GM12878 (cell line): ENCODE results near the gene DCAF5. TPM values are rescaled to one million over a fixed set of nuclear protein-coding genes. Genes with fewer than 3 reads are reported as not detected.

Experiments
- ATAC-seq: fragments of 200-7000 bp; cut with Tn5 transposase; 3 replicates; pipeline ENCODE4 v1.9.1; 2020; ENCODE audit warnings: mild to moderate bottlenecking, moderate library complexity
- BruUV-seq: library from RNA; stranded (reverse); fragments of 400-500 nt; replicated peaks from 2 replicates; lab custom pipeline; 2021; lab: Mats Ljungman, UMichigan
- CTCF ChIA-PET: fragments of 300-600 bp; sonication (Branson Sonifier 250); formaldehyde crosslinking; extraction: SDS; loops from one replicate; lab custom pipeline; 2021; ENCODE audit warnings: inconsistent platforms; lab: Yijun Ruan, JAX
- POLR2A ChIA-PET: fragments of 350-600 bp; formaldehyde crosslinking; extraction: SDS; loops from one replicate; lab custom pipeline; 2021; ENCODE audit warnings: inconsistent platforms; lab: Charles Lee
- RAD21 ChIA-PET: fragments of 300-600 bp; sonication (Branson Sonifier 250); formaldehyde crosslinking; loops from one replicate; lab custom pipeline; 2023; ENCODE audit warnings: antibody characterized with exemption; ENCODE audit not compliant: unreplicated experiment; lab: Charles Lee
- SMC1A ChIA-PET: fragments of 300-600 bp; sonication (Branson Sonifier 250); formaldehyde crosslinking; loops from one replicate; lab custom pipeline; 2023; ENCODE audit not compliant: unreplicated experiment, uncharacterized antibody; lab: Charles Lee
- DNase-seq: peaks from one replicate; pipeline ENCODE4 v3.0.0-alpha.2; 2011; ENCODE audit warnings: low read depth, low spot score
- FAIRE-seq: peaks from 3 replicates; lab custom pipeline; 2011; peaks lifted over from hg19 to GRCh38; lab: Jason Lieb, UNC
- H2AFZ ChIP-seq: 2 replicates; pipeline ENCODE4 v1.6.0; 2011; ENCODE audit warnings: low read depth, low read length, control low read depth; ENCODE audit not compliant: control insufficient read depth
- H3K27ac ChIP-seq: 2 replicates; pipeline ENCODE4 v1.5.1; 2011; ENCODE audit warnings: control low read depth; ENCODE audit not compliant: control insufficient read depth, insufficient read depth
- H3K27me3 ChIP-seq, 2 experiments: replicated peaks in 1 of 2; 2 replicates each; pipeline versions ENCODE4 v1.6.0 to v1.6.1; 2011; ENCODE audit warnings: low read length in 1 of 2; ENCODE audit not compliant: control insufficient read depth in 2 of 2, insufficient read depth in 2 of 2
- H3K36me3 ChIP-seq, 2 experiments: 2 replicates each; pipeline ENCODE4 v1.5.1; 2011; ENCODE audit warnings: low read length in 1 of 2; ENCODE audit not compliant: control insufficient read depth in 2 of 2, insufficient read depth in 2 of 2
- H3K4me1 ChIP-seq: 2 replicates; pipeline ENCODE4 v1.6.1; 2011; ENCODE audit warnings: mild to moderate bottlenecking, low read length, moderate library complexity, mixed read lengths; ENCODE audit not compliant: control insufficient read depth, insufficient read depth
- H3K4me2 ChIP-seq: 2 replicates; pipeline ENCODE4 v1.6.0; 2011; ENCODE audit warnings: control low read depth; ENCODE audit not compliant: control insufficient read depth, insufficient read depth
- H3K4me3 ChIP-seq: fragments of 200-600 bp; sonication (generic); 2 replicates; pipeline ENCODE4 v1.5.1; 2016
- H3K79me2 ChIP-seq: 2 replicates; pipeline ENCODE4 v1.6.0; 2011; ENCODE audit warnings: low read length; ENCODE audit not compliant: control insufficient read depth, insufficient read depth
- H3K9ac ChIP-seq: 2 replicates; pipeline ENCODE4 v1.8.0; 2011; ENCODE audit warnings: low read length, control low read depth, mixed read lengths; ENCODE audit not compliant: control insufficient read depth, insufficient read depth
- H3K9me3 ChIP-seq: replicated peaks from 3 replicates; pipeline ENCODE4 v1.5.1; 2011; ENCODE audit warnings: mild to moderate bottlenecking, low read length; ENCODE audit not compliant: control insufficient read depth, insufficient read depth
- H4K20me1 ChIP-seq: 2 replicates; pipeline ENCODE4 v1.6.0; 2011; ENCODE audit not compliant: control insufficient read depth, insufficient read depth
- BCL11A ChIP-seq: IDR thresholded peaks from 2 replicates; pipeline ENCODE4 v1.6.1; 2011; ENCODE audit warnings: low read depth, low read length
- CEBPB ChIP-seq, 2 experiments: fragments of 150-350 bp in 1 of 2; IDR thresholded peaks; 2 replicates each; pipeline ENCODE4 v1.6.1; 2012 to 2014; ENCODE audit warnings: low read depth in 2 of 2, low read length in 2 of 2, borderline replicate concordance in 1 of 2, inconsistent platforms in 1 of 2
- CREM ChIP-seq: IDR thresholded peaks from 2 replicates; pipeline ENCODE4 v1.6.1; 2014; ENCODE audit warnings: antibody characterized with exemption, low read depth
- E4F1 ChIP-seq: fragments of 450-650 bp; IDR thresholded peaks from 2 replicates; pipeline ENCODE4 v1.6.1; 2018; ENCODE audit warnings: borderline replicate concordance, mild to moderate bottlenecking; ENCODE audit not compliant: partially characterized antibody
- EZH2 ChIP-seq: IDR thresholded peaks from 2 replicates; pipeline ENCODE4 v1.6.1; 2012; ENCODE audit warnings: low read depth, mild to moderate bottlenecking, control low read depth, inconsistent platforms, low read length, borderline replicate concordance; ENCODE audit not compliant: control insufficient read depth
- IRF3 ChIP-seq: fragments of 450-650 bp; IDR thresholded peaks from 2 replicates; pipeline ENCODE4 v1.6.1; 2014; ENCODE audit warnings: mild to moderate bottlenecking
- JUND ChIP-seq: IDR thresholded peaks from 2 replicates; pipeline ENCODE4 v1.6.1; 2012; ENCODE audit warnings: low read depth, mild to moderate bottlenecking, low read length, improper control_type of control experiment, moderate library complexity
- MYC ChIP-seq: IDR thresholded peaks from 2 replicates; pipeline ENCODE4 v1.6.1; 2011; ENCODE audit warnings: mild to moderate bottlenecking, low read length, moderate library complexity, inconsistent platforms; ENCODE audit not compliant: insufficient read depth, insufficient replicate concordance, insufficient read length, severe bottlenecking
- NR2F1 ChIP-seq: fragments of 450-650 bp; conservative IDR thresholded peaks from 2 replicates; pipeline ENCODE4 v1.6.1; 2017; ENCODE audit warnings: mild to moderate bottlenecking
- PML ChIP-seq: IDR thresholded peaks from 2 replicates; pipeline ENCODE4 v1.6.1; 2012; ENCODE audit warnings: low read length, inconsistent platforms
- POLR2A ChIP-seq: IDR thresholded peaks from 2 replicates; pipeline ENCODE4 v1.6.1; 2011; ENCODE audit warnings: low read depth, mild to moderate bottlenecking, low read length
- POLR2AphosphoS2 ChIP-seq: IDR thresholded peaks from 2 replicates; pipeline ENCODE4 v1.6.1; 2011; ENCODE audit warnings: low read depth, mild to moderate bottlenecking, low read length, improper control_type of control experiment, moderate library complexity
- RAD21 ChIP-seq: IDR thresholded peaks from 2 replicates; pipeline ENCODE4 v1.6.1; 2011; ENCODE audit warnings: mild to moderate bottlenecking, low read depth, low read length, moderate library complexity; ENCODE audit not compliant: insufficient read depth
- RELA ChIP-seq: fragments of 450-650 bp; IDR thresholded peaks from 2 replicates; pipeline ENCODE4 v1.8.0; 2014; ENCODE audit warnings: borderline replicate concordance; ENCODE audit not compliant: partially characterized antibody
- SP1 ChIP-seq: IDR thresholded peaks from one replicate; pipeline ENCODE4 v1.6.1; 2011; ENCODE audit warnings: low read depth, low read length
- TCF12 ChIP-seq: IDR thresholded peaks from 2 replicates; pipeline ENCODE4 v1.6.1; 2011; ENCODE audit warnings: low read depth, mild to moderate bottlenecking, low read length
- TCF7 ChIP-seq: IDR thresholded peaks from 2 replicates; pipeline ENCODE4 v1.6.1; 2014; ENCODE audit warnings: antibody characterized with exemption, borderline replicate concordance
- YBX1 ChIP-seq: fragments of 450-650 bp; IDR thresholded peaks from 2 replicates; pipeline ENCODE4 v1.6.1; 2016; ENCODE audit warnings: antibody characterized with exemption
- ZBTB11 ChIP-seq: fragments of 450-650 bp; formaldehyde crosslinking; IDR thresholded peaks from 2 replicates; pipeline ENCODE4 v1.5.0; 2022; ENCODE audit warnings: mild to moderate bottlenecking, missing genetic modification characterization
- in situ Hi-C: fragments of 300-500 bp; cut with MboI; formaldehyde crosslinking; loops from 9 replicates; pipeline ENCODE4 v1.14.3; 2018; ENCODE audit warnings: mixed read lengths
- intact Hi-C: fragments of 100-400 bp; cut with micrococcal nuclease; formaldehyde crosslinking; loops from one replicate; pipeline ENCODE4 v1.14.2; 2022; ENCODE audit not compliant: unreplicated experiment
- polyA plus RNA-seq, 11 experiments: library from polyadenylated mRNA; depleted of rRNA in 4 of 11; unstranded in 6 of 11; stranded (reverse) in 5 of 11; fragments of >200 nt; fragmentation: Nextera tagmentation in 4 of 11; fragmentation: Illumina TruSeq in 1 of 11; extraction: Ambion mirVana in 4 of 11; extraction: Trizol in 1 of 11; gene quantifications; 1 replicate in 1 of 11; 2 replicates in 10 of 11; pipeline versions ENCODE4 v1.2.1 to v1.2.3, GENCODE V29; 2011 to 2016; ENCODE audit warnings: inconsistent platforms in 2 of 11, missing spikeins in 2 of 11, low read depth in 1 of 11
- total RNA-seq, 4 experiments: library from RNA; depleted of rRNA in 3 of 4; stranded (reverse); fragments of >200 nt in 3 of 4; fragmentation: Illumina TruSeq in 1 of 4; extraction: Trizol in 1 of 4; gene quantifications; 2 replicates each; pipeline versions ENCODE4 v1.2.1 to v1.2.3, GENCODE V29; 2013 to 2021

Gene DCAF5
- total and polyA plus RNA-seq, 10 of the 15 experiments (the other 5 are each of a cell fraction or from before 2014, with no cell fraction given), result 6.8 to 38.1 (median 19.1) TPM

- Histone ChIP-seq H3K27ac (no peak overlapping the region), H3K27me3 (no peaks in the 10 kb centered on the region), H3K79me2 (no peaks in the 10 kb centered on the region), H3K4me3 (no peak overlapping the region), H3K36me3 (peaks cover 0 to 22% of the 10 kb centered on the region in 2 experiments), H3K4me1 (peaks cover 5% of the 10 kb centered on the region), H4K20me1 (no peaks in the 10 kb centered on the region), H3K4me2 (no peak overlapping the region), H3K9me3 (no peaks in the 10 kb centered on the region), H3K9ac (no peak overlapping the region), H2AFZ (no peak overlapping the region)
- SMC1A ChIA-PET, result no interaction called here
- DNase-seq (no peak), FAIRE-seq (no peak), ATAC-seq (no peak)
- RAD21 ChIA-PET, result no interaction called here
- no TSS peak for BruUV-seq
- intact Hi-C loops, result no loop called here
- in situ Hi-C loops, result no loop called here
- CTCF ChIA-PET, result no interaction called here
- POLR2A ChIA-PET, result no interaction called here
- TF ChIP-seq CREM (no peak), EZH2 (no peak), ZBTB11 (CRISPR knock-in tag) (no peak), CEBPB (IDR thresholded peaks at IDR 0.05; ENCODE audit: borderline replicate concordance in 1 of 2, low read depth in 2 of 2, low read length in 2 of 2) (no peak), YBX1 (no peak), POLR2A (no peak), BCL11A (no peak), NR2F1 (no peak), IRF3 (no peak), TCF7 (no peak), PML (no peak), POLR2AphosphoS2 (no peak), SP1 (no peak), RAD21 (no peak), MYC (no peak), TCF12 (no peak), E4F1 (no peak), RELA (no peak), JUND (no peak)
Measured at GRCh38 chr14:69077841-69078240, 75.1 kb downstream of the DCAF5 start.
